Suppressor macrophage (primary cell): ENCODE results near the gene COPA.
"Not testable (repeated sequence)": the region's sequence is repeated elsewhere in the genome, so short reads cannot be mapped to it uniquely, and the experiment has no call there.

Experiments used
- DNase-seq, 4 experiments: peaks; one replicate each; pipeline ENCODE4 v3.0.0-alpha.2; 2020 to 2022

The COPA gene

GRCh38 chr1:160325252-160325651 is 17.8 kb downstream of the COPA start:
- no peak for DNase-seq

GRCh38 chr1:160322831-160323230 is 20.2 kb downstream of the COPA start:
- no peak for DNase-seq

GRCh38 chr1:160315359-160315758 is 27.7 kb downstream of the COPA start:
- DNase-seq: no peak

GRCh38 chr1:160309571-160309970 is 33.5 kb downstream of the COPA start:
- peak; percentile 15 to 77 (median 44) for DNase-seq

- DNase-seq: peak; percentile 9 to 70 (median 34)
Observed at GRCh38 chr1:160309185-160309557, 33.9 kb downstream of the COPA start.

GRCh38 chr1:160308451-160309184 is 34.4 kb downstream of the COPA start:
- DNase-seq: no peak

GRCh38 chr1:160307118-160307791 is 35.8 kb downstream of the COPA start:
- no peak for DNase-seq

GRCh38 chr1:160300173-160300572 is 42.9 kb downstream of the COPA start:
- no peak for DNase-seq

GRCh38 chr1:160296036-160296435 is 47.0 kb downstream of the COPA start:
- no peak for DNase-seq

- DNase-seq: peak in 1 of 4 experiments; percentile 12
Observed at GRCh38 chr1:160293020-160293968, 49.8 kb downstream of the COPA start.

GRCh38 chr1:160291248-160292220 is 51.5 kb downstream of the COPA start:
- peak; percentile 51 to 64 (median 62) for DNase-seq

- not testable (repeated sequence) for DNase-seq
Observed at GRCh38 chr1:160287769-160288168, 55.3 kb downstream of the COPA start.

GRCh38 chr1:160285506-160285905 is 57.5 kb downstream of the COPA start:
- DNase-seq: no peak

GRCh38 chr1:160284782-160285344 is 58.2 kb downstream of the COPA start, which contains the start of gene PEX19:
Gene PEX19 (minus strand): TSS chr1:160285133. CDS start chr1:160285124, 9 bp downstream.
- DNase-seq: peak; percentile 92 to 96 (median 96)

GRCh38 chr1:160284220-160284781 is 58.7 kb downstream of the COPA start:
- DNase-seq: peak; percentile 75 to 88 (median 84)

- no peak for DNase-seq
Observed at GRCh38 chr1:160282807-160283206, 60.2 kb downstream of the COPA start.

- no peak for DNase-seq
Observed at GRCh38 chr1:160277987-160278386, 65.1 kb downstream of the COPA start.

GRCh38 chr1:160277330-160277729 is 65.7 kb downstream of the COPA start:
- no peak for DNase-seq

GRCh38 chr1:160271025-160271424 is 72.0 kb downstream of the COPA start:
- no peak for DNase-seq

- DNase-seq: no peak
Observed at GRCh38 chr1:160267284-160267991, 75.6 kb downstream of the COPA start.
